ENCODE results near the gene TEKT3.

The TEKT3 gene

DNA sequence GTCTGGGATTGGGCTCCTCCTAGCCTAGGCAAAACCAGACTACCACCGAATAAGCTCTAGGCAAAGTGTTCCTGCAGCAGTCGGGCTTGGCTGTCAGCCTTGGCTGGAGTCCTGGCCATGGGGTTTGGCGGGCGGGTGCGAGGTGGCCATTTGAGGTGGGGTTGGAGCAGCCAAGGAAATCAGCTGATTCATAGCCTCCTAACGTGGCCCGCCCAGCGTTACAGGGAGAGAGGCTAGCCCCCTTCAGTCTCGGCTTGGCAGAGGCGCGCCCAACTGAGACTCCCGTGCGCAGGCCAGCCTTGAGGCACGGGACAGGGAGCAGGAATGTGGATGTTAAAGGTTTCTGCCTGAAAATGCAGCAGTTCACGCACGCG lies 78.2 kb downstream of the TEKT3 start:
- DNase-seq: no peak

DNA sequence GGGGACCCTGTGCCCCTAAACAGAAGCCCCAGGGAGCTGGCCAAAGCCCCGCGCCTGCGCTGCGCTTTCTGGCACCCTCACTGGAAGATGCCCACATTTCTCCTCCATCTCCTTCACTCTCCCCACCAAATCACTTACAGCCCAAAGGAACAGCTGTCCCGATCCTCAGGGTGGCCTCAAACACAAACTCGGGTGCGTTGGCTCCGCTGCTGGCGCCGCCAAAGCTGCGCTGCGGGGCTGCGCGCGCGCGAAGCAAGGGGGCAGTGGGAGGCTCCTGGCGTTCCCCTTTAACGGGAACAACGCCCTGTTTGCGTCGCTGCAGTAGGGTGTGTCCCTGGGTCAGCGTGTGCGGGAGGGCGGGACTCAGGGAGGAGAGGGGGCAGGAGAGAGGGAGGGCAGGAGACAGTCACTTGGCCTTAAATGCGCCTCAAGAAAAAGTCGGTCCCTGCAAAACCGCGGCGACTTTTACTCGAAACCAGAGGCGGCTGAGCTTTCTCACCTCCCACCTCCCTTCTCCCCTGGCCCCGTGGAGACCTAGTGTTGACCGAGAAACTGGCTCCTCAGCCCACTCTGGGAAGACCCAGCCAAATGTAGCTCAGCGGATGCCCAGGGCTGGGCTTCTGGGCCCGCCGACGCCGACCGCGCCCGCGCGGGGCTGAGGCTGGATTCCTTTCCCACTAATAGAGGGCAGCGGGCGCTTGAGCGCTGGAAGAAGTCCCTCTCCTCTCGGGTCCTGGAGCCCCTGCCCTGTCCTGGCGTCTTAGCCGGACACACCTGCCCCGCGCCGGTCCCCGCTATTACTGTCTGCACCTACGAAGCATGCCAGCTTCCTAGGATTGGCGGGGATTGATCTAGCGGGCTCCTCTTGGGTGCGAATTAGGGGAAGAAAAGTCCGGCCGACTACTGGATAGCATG lies 78.8 kb downstream of the TEKT3 start:
- DNase-seq: peak; percentile 85

DNA sequence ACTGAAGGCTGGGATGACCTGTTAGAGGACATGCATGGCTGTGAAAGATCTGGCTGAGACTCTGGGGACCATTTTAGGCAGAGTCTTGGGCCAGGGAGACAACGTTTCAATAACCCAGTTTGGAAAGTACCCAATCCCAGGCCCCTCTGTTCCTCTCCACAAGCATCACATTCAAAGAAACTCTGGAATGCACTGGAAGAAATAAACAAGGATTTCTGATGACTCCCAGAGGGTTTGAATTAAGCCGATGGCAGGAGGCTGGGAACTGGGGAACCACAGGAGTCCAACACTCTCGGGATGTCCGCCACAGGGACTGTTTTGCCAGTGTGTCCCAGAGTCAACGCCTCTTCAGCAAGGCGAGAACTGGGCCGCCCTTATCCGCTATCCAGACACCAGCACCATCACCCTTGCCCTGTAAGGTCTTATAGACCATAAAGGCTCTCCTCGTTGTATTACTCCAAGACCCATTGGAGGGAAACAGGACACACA lies 79.6 kb downstream of the TEKT3 start:
- no peak for DNase-seq

DNA sequence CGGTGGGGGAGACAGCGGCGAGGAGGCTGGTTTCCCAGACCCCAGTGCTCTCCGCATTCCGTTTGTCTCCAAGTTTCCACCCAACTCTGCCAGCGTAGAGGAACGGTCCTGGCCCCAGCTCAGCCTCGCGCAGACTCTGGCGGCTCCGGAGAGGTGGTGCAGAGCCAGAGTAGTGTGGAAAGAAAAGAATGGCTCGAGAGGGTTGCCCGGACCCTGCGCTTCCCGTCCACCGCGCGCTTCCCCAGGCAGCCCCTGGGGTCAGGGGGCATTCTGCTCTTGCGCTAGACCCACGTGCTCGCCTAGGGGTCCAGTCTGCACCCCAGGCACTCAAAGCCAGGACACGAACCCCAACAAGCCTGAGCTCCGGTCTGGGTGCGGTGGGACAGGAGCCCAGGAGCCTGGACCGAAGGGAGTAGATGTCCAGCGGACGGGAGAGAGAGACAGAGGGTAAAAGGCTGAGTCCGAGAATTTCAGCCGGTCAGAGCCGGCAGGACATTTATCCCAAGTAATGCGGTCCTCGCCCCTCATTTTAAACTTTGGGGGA lies 80.1 kb downstream of the TEKT3 start:
- DNase-seq: peak; percentile 49

DNA sequence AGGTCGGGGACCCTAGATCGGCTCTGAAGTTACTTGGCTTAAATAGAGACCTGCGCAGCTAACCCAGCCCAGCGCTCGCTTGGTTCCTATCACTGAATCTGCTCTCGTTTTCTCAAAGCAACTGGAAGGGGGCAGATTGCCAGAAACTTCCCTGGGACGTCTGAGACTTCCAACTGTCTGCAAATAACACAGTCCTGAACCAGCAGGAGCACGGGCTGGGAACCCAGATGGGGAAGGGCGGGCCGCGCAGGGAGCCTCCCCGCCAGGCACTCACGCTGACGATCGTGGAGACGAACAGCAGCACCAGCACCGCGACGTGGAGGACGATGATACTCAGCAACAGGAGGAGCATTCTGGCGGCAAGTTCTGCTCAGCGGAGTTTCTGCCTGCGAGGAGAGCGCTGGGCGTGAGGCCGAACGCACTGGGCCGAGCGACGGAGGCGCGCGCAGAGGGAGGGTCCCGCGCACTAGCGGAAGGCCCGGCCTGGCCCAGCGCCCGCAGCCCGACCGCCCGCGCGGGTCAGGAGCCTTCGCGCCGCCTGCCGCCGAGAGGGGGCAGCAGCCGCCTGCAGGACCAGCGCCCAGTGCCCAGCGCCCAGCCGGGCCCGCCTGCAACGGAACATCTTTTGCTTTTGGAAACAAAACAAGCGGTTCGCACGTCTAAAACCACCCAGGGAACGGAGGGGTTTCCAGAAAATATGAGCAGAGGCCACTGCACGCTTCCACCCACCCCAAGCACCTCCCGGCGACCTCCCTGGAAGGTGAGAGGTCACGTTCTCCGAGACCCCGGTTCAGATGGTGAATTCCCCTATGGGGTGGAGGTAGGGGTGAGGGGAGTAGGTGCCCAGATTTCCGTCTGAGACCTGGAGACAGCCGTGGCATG lies 80.8 kb downstream of the TEKT3 start:
- DNase-seq: peak; percentile 92

DNA sequence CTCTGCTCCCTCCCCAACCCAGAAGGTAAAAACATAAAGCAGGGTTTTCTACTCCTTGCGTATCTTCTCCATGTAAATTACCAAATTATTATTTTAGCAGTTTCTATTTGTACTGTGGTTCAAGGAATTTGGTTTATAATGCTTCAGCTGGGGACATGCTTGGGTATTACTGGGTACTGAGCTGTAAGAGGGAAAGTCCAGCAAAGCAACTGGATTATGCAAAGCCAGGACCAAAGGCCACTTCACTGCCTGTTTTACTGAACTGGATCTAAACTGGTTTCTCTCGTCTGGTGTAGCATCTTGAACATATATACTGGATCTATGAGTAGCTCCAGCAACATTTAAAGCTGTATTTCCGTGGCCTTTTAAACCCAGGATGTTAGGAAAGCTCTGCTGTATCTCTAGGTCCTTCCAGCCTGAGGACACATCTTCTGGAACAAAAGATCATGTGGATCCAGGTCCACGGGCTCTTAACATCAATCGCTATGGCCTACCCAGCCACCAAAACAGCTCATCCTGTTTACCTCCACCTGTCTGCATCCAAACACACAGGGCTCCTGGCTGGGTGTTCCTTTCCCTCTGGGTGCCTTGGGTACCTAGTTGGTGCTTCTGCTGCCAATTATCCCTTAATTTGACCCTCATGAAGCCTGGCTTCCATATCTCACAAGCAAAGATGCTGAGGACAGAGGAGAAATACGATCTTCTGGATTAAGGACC lies 83.4 kb downstream of the TEKT3 start:
- peak; percentile 40 for DNase-seq

DNA sequence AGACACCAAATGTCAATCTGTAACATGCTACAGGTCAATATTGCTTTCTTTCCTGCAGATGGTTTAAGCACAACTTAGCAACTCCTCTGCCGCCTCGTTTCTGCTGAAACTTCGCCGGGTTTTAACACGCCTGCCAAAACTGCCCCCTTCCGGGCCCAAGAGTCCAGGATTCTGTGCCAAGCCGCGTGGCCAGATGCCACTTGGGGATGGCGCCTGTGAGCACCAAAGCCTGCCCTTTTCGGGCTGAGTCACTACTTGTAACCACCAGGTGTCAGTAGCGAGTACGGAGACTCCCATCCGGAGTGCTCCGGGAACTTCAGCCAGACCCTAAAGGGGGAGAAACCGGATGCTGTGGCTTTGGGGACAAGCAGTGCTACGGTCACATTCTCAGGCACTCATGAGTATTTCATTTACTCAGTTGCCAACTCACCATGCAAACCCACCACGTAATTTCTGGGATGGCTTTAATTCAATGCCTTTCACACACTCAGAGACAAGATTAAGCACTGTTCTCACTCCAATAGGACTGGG lies 84.1 kb downstream of the TEKT3 start:
- DNase-seq: peak; percentile 89

DNA sequence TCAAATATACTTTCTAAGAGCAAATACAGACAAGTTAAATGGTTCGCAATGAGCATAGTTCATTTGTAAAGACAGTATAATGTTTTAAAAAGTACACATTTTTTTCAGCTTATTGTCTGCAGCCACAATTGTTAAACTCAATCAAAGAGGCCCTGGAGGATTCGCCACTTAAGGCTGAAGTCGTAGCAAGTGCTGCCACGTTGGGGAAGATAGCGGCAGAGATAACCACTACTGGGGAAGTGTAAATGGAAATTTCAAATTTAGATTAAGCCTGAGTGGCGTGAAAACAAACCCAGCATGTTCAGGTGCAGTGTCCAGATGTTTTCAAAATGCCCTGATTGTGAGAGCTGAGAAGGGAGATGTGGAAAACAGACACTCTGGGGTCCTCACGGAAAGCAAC lies 84.7 kb downstream of the TEKT3 start:
- DNase-seq: no peak

DNA sequence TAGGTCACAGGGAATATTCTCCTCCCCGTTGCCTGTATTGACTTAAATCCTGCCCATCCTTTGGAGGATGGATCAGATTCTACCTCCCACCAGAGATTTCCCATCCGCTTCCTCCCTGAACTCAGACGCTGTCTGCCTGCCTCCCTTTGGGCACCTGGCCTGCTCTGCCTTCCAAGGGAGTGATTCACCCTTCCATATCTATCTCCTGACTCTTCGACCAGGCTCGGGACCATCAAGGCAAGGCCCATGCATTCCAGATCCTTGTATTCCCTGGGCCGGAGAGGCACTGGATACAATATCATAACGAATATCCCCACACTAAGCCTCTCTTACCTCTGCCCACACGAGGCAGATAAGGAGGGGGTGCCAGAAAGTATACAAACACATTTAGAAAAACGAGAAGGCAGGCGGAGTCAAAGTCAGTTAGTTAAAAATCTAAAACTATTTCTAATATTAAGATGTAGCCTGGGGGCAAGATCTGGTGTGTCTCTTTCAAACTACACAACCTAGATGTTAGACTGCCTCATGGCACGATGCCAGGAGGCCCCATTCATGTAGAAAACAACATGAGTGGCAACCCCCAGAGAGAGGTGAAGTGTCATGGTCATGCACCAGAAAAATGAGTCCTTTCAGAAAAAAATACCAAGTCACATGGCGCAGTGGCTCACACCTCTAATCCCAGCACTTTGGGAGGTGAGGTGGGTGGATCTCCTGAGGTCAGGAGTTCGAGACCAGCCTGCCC lies 85.5 kb downstream of the TEKT3 start:
- no peak for DNase-seq

Data from suppressor macrophage treated with lipopolysaccharide for 4 hours (primary cell).